GM19351 (cell line): ENCODE results near the gene DNAJC28.
A peak's percentile ranks its signal among the peaks of the same experiment; 100 is the strongest.
"Not testable (repeated sequence)": the region's sequence is repeated elsewhere in the genome, so short reads cannot be mapped to it uniquely, and the experiment has no call there.

Experiments
- ATAC-seq: cut with Tn5 transposase; IDR thresholded peaks from one replicate; pipeline ENCODE4 v1.9.1; 2021; ENCODE audit warnings: mild to moderate bottlenecking, moderate library complexity; ENCODE audit not compliant: unreplicated experiment

DNAJC28 gene, protein sequence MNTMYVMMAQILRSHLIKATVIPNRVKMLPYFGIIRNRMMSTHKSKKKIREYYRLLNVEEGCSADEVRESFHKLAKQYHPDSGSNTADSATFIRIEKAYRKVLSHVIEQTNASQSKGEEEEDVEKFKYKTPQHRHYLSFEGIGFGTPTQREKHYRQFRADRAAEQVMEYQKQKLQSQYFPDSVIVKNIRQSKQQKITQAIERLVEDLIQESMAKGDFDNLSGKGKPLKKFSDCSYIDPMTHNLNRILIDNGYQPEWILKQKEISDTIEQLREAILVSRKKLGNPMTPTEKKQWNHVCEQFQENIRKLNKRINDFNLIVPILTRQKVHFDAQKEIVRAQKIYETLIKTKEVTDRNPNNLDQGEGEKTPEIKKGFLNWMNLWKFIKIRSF

GRCh38 chr21:33491373-33492102 lies at the start of gene DNAJC28:
TSS of gene DNAJC28 (minus strand) at chr21:33491716. CDS start at chr21:33489393, 2,323 bp downstream.
- ATAC-seq, result peak; percentile 97

GRCh38 chr21:33541105-33541711 lies 49.7 kb upstream of the DNAJC28 start:
- no peak for ATAC-seq

DNA sequence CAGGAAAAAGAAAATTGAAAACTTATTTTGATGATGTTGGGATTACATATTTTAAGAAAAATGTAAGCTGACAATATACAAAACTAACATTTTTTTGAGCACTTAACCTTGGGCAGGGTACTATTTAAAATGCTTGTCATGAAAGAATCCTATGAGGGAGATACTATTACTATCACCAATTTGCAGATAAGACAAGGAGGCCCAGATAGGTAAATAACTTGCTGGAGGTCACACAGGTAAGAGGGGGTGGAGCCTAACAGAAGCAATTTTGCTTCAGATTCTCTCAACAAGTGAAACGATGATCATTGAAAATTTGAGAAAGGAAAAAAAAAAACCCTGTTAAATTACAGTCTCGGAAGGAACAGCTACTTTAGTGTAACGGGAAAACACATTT lies 49.2 kb upstream of the DNAJC28 start:
- ATAC-seq, result no peak

DNA sequence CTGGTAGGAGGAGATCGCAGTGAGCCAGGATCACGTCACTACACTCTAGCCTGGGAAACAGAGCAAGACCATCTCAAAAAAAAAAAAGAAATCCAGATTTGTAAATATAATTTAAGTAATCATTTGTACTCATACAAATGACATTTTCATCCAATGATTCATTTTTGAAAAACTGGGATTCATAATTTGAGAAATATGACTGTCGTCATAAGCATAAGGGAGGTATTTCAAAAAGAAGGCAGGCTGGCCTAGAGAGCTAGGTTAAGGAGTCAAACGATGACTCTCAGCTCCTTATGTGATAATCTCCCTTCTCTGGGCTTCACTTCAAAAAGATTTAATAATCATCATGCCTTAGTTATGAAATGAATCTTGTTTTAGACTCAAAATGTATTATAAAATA lies 48.1 kb upstream of the DNAJC28 start:
- no peak for ATAC-seq

DNA sequence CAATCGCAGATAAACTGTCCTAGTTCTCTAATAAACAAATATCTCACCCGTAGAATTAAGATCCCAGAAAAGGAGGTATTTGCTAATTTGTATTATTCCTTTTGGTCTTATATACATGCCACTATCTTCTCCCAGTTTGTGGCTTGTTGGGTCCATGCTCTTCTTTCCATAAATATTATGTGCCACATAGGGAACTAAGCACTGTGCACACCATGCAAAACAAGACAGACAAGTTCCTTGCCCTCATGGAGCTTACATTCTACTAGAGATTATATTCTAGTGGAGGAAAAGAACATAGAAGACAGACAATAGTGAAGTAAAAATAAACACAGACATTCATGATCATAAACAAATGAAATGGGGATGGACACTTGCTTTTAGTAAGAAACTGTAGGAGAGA lies 45.7 kb upstream of the DNAJC28 start:
- ATAC-seq, result no peak

DNA sequence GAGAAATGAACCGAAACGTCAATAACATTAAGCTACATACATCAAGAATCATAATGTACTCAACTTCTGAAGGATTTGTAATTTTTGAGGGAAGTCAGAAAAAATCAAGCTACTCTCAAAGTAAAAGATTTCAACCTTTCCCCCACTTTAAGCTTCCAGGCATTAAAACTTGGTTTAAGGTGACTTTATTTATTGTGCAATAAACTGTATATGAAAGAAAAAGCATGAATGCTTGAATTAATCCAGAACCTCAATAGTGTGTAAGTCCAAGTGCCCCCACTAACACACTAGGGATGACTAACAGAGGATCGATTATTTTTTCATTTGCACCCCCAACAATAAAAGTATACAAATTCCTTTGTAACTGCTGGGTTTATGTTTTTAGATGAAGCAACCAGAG lies 39.5 kb upstream of the DNAJC28 start:
- no peak for ATAC-seq

DNA sequence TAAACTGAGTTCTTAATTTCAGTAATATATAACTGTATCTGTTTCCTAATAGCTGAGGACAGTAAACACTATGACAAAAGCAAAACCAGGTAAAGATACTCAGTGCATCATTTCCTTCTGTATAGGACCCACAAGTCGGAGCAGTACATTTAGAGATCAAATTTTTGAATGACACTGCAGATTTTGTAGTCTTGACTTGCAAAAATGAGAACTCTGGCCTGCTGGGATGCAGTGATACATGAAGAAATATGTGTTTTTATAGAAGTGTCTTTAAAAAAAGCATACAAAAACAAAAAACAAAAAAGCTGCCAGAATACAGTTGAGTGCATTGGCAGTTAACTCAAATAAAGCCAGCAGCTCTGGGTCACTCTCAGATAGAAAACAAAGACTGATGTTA lies 31.4 kb upstream of the DNAJC28 start:
- ATAC-seq, result no peak

GRCh38 chr21:33522297-33522952 lies 30.9 kb upstream of the DNAJC28 start:
- ATAC-seq, result no peak

- ATAC-seq, result no peak
Measured at GRCh38 chr21:33518899-33519298, 27.4 kb upstream of the DNAJC28 start.

DNA sequence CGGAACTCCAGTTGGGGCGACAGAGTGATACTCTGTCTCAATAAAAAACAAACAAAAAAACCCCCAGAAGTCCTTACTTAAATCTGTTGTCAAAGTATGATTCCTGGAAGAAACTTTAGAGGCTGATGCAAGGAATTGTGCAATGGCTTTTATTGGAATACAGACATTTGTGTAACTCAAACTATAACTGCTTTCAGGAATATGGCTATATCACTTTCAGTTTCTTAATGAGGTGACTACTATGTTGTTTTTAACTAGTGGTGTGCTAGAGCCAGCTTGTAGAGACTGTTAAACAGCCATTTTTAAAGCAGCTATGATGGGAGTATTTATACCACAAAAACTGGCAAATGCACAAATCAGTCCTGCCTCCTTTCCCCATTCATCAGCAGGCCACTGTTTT lies 22.7 kb upstream of the DNAJC28 start:
- ATAC-seq, result no peak

DNA sequence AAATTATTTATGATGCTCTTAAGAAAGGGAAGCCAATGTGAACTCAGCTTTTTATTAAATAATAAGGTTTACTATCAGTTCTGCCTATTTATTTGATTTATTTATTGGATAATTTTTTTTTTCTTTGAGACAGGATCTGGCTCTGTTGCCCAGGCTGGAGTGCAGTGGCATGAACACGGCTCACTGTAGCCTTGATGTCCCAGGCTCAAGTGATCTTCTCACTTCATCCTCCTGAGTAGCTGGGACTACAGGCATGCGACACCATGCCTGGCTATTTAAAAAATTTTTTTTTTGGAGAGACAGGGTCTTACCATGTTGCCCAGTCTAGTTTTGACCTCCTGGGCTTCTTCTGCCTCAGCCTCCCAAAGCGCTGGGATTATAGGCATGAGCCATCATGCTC lies 21.0 kb upstream of the DNAJC28 start:
- no peak for ATAC-seq

- no peak for ATAC-seq
Measured at GRCh38 chr21:33511639-33512038, 20.1 kb upstream of the DNAJC28 start.

DNA sequence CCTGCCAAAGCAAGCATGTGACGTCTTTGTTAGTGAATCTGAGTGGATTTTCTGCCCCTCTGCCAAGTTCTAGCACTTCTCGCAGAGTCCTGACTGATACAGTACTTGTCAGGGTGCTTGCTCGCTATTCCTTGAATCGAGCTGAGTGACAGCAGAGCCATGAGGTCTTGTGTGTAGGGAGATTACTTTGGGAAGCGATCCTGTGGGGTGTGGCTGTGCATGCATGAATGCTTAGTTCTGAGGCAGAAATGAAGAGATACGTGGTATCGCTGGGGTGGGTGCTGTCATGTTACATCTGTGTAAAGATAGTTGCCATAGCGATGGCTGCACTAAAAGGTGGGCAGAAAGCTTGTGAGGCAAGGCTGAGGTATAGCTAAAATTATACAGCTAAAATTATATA lies 19.3 kb upstream of the DNAJC28 start:
- ATAC-seq, result no peak

GRCh38 chr21:33507003-33507402 lies 15.5 kb upstream of the DNAJC28 start:
- not testable (repeated sequence) for ATAC-seq

DNA sequence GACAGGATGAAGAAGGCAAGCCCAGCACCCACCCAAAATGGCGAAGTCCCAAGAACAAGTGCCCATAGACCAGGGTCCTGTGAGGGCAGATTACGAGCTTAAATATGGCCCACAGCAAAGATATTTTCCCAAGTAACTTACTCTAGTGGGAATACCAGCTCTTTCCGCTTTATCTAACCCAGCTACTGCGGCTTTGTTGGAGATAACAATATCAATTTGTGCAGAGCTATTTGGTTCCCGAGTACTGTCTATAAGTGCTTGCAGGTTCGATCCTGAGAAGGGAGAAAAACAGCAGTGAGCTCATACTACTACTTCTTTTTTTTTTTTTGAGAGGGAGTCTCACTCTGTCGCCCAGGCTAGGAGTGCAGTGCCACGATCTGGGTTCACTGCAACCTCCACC lies 14.3 kb upstream of the DNAJC28 start:
- ATAC-seq, result no peak

- no peak for ATAC-seq
Measured at GRCh38 chr21:33496345-33496744, 4.8 kb upstream of the DNAJC28 start.

DNA sequence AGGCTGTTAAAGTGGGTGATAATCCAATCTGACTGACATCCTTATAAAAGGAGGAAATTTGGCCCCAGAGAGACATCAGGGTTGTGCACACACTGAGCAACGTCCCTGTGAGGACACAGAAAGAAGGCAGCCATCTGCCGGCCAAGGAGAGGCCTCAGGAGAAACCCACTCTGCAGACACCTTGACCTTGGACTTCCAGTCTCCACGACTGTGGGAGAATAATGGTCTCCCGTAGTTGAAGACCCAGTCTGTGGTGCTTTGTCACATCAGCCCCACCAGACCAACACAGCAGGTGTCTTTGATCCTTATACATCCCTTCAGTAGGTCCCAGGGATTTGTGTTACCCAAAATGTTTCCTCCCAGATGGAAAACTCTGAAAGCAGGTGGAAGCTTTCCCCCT lies 4.2 kb upstream of the DNAJC28 start:
- no peak for ATAC-seq

- ATAC-seq, result no peak
Measured at GRCh38 chr21:33493756-33494155, 2.2 kb upstream of the DNAJC28 start.

DNA sequence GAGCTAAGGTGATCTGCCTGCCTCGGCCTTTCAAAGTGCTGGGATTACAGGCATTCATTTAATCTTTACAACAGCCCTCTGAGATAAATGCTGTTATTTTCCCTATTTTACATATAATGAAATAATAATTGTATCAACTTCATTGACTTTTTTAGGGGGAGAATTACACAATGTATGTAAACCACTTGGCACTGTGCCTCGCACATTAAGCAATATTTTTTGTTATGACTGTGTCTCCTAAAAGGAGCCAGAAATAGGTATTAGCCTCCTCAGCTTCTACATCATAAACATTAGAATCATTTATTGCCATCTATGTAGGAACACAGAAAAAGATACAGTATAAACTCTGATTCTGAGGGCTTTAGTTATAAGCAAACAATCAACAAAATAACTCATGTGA lies 1.1 kb upstream of the DNAJC28 start:
- ATAC-seq, result no peak

DNA sequence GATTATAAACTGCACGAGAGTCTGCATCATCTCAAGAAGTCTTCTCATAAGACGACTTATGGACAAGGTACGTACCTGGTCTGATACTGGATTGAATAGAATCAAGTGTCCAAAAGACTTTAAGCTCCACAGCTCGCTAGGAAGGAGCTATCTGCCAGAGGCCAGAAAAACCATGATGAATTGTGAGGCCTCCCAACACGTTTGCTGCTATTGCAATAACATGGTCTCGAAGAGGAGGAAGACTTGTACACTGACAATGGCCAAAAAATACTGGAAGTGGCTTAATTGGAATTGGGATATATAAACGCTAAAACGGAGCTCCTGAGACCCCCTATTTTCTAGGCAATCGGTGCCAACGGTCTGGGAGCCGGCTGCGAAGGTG lies 534 bp downstream of the DNAJC28 start:
- ATAC-seq, result no peak

DNA sequence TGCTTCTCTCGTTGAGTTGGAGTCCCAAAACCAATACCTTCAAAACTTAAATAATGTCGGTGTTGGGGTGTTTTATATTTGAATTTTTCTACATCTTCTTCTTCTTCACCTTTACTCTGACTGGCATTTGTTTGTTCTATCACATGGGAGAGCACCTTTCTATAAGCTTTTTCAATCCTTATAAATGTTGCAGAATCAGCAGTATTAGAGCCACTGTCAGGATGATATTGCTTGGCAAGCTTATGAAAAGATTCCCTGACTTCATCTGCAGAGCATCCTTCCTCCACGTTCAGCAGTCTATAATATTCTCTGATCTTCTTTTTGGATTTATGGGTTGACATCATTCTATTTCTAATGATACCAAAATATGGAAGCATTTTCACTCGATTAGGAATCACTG lies 2.6 kb downstream of the DNAJC28 start:
- ATAC-seq, result no peak

DNA sequence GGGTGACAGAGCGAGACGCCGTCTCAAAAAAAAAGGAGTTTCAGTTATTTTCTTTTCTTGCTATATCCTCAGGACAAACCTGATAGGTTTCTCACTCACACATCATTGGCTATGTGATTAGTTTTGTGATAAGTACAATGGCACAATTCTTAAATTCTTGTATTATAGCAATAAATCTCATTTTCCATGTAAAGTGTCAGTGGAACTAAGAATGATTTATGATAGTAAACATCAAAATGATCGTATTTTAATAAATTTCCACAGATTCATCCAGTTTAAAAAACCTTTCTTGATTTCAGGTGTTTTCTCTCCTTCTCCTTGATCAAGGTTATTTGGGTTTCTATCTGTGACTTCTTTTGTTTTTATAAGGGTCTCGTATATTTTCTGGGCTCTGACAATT lies 3.5 kb downstream of the DNAJC28 start:
- no peak for ATAC-seq
